ENCODE data around the gene CORO2A. TPM values are rescaled to one million over a fixed set of nuclear protein-coding genes. Genes with fewer than 3 reads are reported as not detected.

Gene CORO2A
- polyA plus RNA-seq, 1 of the 3 experiments (the other 2 are of a cell fraction), result 2.3 TPM

GRCh38 chr9:98235126-98235525, 42.7 kb upstream of the CORO2A start:
- no peak for TF ChIP-seq SIN3A (IDR thresholded peaks at IDR 0.05; ENCODE audit: borderline replicate concordance, low read depth, low read length)
- no peak for TF ChIP-seq NRF1 (IDR thresholded peaks at IDR 0.05; ENCODE audit: low read depth, low read length)
- no peak for TF ChIP-seq TCF12 (IDR thresholded peaks at IDR 0.05)
- TF ChIP-seq REST (IDR thresholded peaks at IDR 0.05; ENCODE audit: low read depth, low read length), result no peak
- TF ChIP-seq RFX5 (IDR thresholded peaks at IDR 0.05; ENCODE audit: low read length), result no peak
- no peak for TF ChIP-seq EZH2phosphoT487 (IDR thresholded peaks at IDR 0.05; ENCODE audit: borderline replicate concordance, low read depth)
- no peak for TF ChIP-seq TEAD4 (IDR thresholded peaks at IDR 0.05; ENCODE audit: borderline replicate concordance, insufficient read depth)
- TF ChIP-seq EP300 (IDR thresholded peaks at IDR 0.05; ENCODE audit: borderline replicate concordance in 1 of 2, low read depth in 1 of 2, low read length in 1 of 2), result no peak
- TF ChIP-seq, protein P1, sequence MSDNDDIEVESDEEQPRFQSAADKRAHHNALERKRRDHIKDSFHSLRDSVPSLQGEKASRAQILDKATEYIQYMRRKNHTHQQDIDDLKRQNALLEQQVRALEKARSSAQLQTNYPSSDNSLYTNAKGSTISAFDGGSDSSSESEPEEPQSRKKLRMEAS (IDR thresholded peaks at IDR 0.05; ENCODE audit: low read depth), result no peak
- no peak for TF ChIP-seq FOXJ3 (CRISPR knock-in tag; IDR thresholded peaks at IDR 0.05)
- no peak for TF ChIP-seq RXRA (IDR thresholded peaks at IDR 0.05; ENCODE audit: borderline replicate concordance, low read depth)
- no peak for TF ChIP-seq CHD2 (IDR thresholded peaks at IDR 0.05; ENCODE audit: low read length, partially characterized antibody)
- no peak for TF ChIP-seq GATA2 (CRISPR knock-in tag; IDR thresholded peaks at IDR 0.05)
- TF ChIP-seq GABPA (IDR thresholded peaks at IDR 0.05; ENCODE audit: low read depth), result no peak
- no peak for TF ChIP-seq CTCF (IDR thresholded peaks at IDR 0.05)
- H3K9me2 ChIP-seq, result no peaks in the 10 kb centered on the region
- no peaks in the 10 kb centered on the region for H3K9me3 ChIP-seq
- H3K9ac ChIP-seq, result no peak overlapping the region
- WGBS (ENCODE audit: low lambda C conversion rate), result 95% methylated on average over 9 of the region's 9 CpGs
- H4K20me1 ChIP-seq (ENCODE audit: insufficient read depth), result no peaks in the 10 kb centered on the region
- 0 out of 4 replicates have a peak, but pooled peaks cover 0 to 10% of the 10 kb centered on the region in 2 experiments for H3K4me1 ChIP-seq (ENCODE audit: control insufficient read depth in 1 of 2, insufficient read depth in 2 of 2, low read depth in 1 of 2, low read length in 1 of 2)
- peaks cover 9% of the 10 kb centered on the region for H3F3A ChIP-seq (replicated peaks; ENCODE audit: insufficient read depth)
- H3K36me3 ChIP-seq (replicated peaks in 1 of 2; ENCODE audit: control insufficient read depth in 1 of 2, insufficient read depth in 2 of 2, low read length in 1 of 2), result peaks cover 0 to 4% of the 10 kb centered on the region in 2 experiments
- no peak overlapping the region for H3K27ac ChIP-seq (ENCODE audit: low read depth in 2 of 2, low read length in 1 of 2)
- no peak overlapping the region for H3K4me3 ChIP-seq (ENCODE audit: low read depth in 2 of 2, low read length in 1 of 2)
- ChIA-PET CTCF (interaction anchor here (0.9 to 2.8 kb wide), 4 partner anchors 17 to 116 kb away, joined by 4 to 10 read pairs (median 4); partner anchors contain the start of gene TRIM14), POLR2A (no interaction called here)
- H3K27me3 ChIP-seq (ENCODE audit: insufficient read depth), result no peaks in the 10 kb centered on the region
- DNase-seq, result no peak
- no peak overlapping the region for H2AFZ ChIP-seq (ENCODE audit: low read depth)
- H3K79me2 ChIP-seq (ENCODE audit: insufficient read depth), result no peaks in the 10 kb centered on the region; the same call in 1 of the 2 replicates
- H3K4me2 ChIP-seq, result no peak overlapping the region
